Measurements from ENCODE around the gene FBXO42.
A peak's percentile ranks its signal among the peaks of the same experiment; 100 is the strongest.

FBXO42 gene

DNA sequence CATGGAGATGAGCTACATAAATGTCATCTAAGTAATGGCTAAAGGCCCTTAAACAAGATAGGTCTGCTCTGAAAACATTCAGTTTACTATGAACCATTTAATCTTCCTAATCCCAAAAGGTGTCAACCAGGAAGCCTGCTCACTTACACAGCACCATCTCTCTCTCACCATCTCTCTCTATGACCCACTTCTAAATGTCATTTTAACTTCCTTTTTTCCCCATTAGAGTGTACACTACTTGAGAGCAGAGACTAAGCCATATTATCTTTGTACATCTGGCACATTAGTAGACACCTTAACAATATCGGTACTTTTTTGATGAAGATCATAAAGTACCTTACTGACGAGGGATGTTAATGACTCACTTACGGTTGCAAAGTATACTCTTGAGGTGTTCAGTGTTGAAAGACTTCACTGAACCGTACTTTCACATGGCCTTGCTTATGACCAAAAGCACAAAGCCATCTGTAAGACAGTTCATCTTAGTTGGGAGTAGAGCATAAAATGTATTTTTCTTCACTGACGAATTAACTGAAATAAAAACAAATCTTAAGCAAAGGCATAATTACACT is 25.4 kb downstream of the FBXO42 start:
- no peak overlapping the region for H3K4me3 ChIP-seq (ENCODE audit: low read depth in 1 of 5, low read length in 5 of 5)
- peaks cover 0 to 8% (median 5%) of the 10 kb centered on the region in 5 donors for H3K4me1 ChIP-seq (ENCODE audit: control insufficient read depth in 5 of 5, insufficient read depth in 5 of 5, low read length in 5 of 5)
- no peak overlapping the region for H3K27ac ChIP-seq (ENCODE audit: low read depth, low read length)
- H3K9me3 ChIP-seq (ENCODE audit: control insufficient read depth in 5 of 5, low read length in 5 of 5), result no peaks in the 10 kb centered on the region
- H3K27me3 ChIP-seq (ENCODE audit: control insufficient read depth in 5 of 5, insufficient read depth in 4 of 5, low read length in 5 of 5), result no peaks in the 10 kb centered on the region
- H3K9ac ChIP-seq (ENCODE audit: low read length in 5 of 5), result no peak overlapping the region
- H3K36me3 ChIP-seq (ENCODE audit: control insufficient read depth in 5 of 5, insufficient read depth in 5 of 5, low read length in 5 of 5), result peaks cover 0 to 2% (median 0%) of the 10 kb centered on the region in 5 donors

DNA sequence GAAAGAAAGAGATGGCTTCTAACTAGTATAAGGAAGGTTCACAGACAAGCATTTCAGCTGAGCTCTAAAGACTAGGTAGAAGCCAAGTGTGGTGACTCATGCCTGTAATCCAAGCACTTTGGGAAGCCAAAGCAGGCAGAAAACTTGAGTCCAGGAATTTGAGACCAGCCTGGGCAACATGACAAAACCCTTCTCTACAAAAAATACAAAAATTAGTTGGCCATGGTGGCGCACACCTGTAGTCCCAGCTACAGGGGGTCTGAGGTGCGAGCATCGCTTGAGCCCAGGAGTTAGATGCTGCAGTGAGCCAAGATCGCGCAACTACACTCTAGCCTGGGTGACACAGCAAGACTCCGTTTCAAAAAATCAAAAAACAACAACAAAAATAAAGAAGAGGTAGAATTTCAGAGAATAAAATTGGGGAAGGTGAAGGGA is 27.8 kb downstream of the FBXO42 start:
- H3K27ac ChIP-seq (ENCODE audit: low read depth, low read length), result no peak overlapping the region
- peaks cover 0 to 20% (median 14%) of the 10 kb centered on the region in 5 donors for H3K4me1 ChIP-seq (ENCODE audit: control insufficient read depth in 5 of 5, insufficient read depth in 5 of 5, low read length in 5 of 5)

DNA sequence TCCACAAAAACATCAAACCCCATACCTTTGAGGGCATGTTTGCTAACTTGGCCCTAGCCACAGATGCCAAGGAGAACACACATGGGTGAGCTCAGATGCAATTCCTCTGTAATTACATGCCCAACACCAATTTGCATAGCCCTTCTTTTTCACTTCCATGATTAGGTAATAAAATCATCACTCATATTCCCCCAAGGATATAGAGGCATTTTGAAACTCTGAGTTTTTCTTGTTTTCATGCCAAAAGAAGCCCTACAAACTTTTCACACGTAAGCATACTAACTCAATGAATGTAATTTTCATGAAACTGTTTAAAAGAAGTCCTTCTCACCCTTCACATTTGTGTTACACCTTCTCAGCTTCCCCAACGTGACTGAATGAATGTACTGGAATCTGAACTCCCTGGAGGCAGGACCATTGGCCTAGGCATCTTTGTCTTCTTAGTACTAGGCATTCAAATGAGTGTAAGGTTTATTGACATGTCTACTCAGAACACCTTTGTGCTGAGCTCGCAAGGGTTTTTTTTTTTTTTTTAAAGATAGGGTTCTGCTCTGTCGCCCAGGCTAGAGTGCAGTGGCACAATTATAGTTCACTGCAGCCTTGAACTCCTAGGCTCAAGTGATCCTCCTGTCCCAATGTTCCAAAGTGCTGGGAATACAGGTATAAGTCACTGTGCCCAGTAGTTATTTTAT is 31.0 kb downstream of the FBXO42 start:
- H3K27me3 ChIP-seq (ENCODE audit: control insufficient read depth in 5 of 5, insufficient read depth in 4 of 5, low read length in 5 of 5), result no peaks in the 10 kb centered on the region
- H3K27ac ChIP-seq (ENCODE audit: low read depth, low read length), result peak overlapping the region; percentile 18
- H3K9me3 ChIP-seq (ENCODE audit: control insufficient read depth in 5 of 5, low read length in 5 of 5), result no peaks in the 10 kb centered on the region
- H3K4me3 ChIP-seq (ENCODE audit: low read depth in 1 of 5, low read length in 5 of 5), result no peak overlapping the region
- no peaks in the 10 kb centered on the region for H3K36me3 ChIP-seq (ENCODE audit: control insufficient read depth in 5 of 5, insufficient read depth in 5 of 5, low read length in 5 of 5)
- H3K4me1 ChIP-seq (ENCODE audit: control insufficient read depth in 5 of 5, insufficient read depth in 5 of 5, low read length in 5 of 5), result peaks cover 0 to 43% (median 34%) of the 10 kb centered on the region in 5 donors
- peak overlapping the region in 1 of 5 donors; percentile 35 for H3K9ac ChIP-seq (ENCODE audit: low read length in 5 of 5)

More for the DNA sequence above, 27.8 kb downstream of the FBXO42 start:
- no peak overlapping the region for H3K4me3 ChIP-seq (ENCODE audit: low read depth in 1 of 5, low read length in 5 of 5)
- no peak overlapping the region for H3K9ac ChIP-seq (ENCODE audit: low read length in 5 of 5)
- H3K9me3 ChIP-seq (ENCODE audit: control insufficient read depth in 5 of 5, low read length in 5 of 5), result no peaks in the 10 kb centered on the region
- H3K27me3 ChIP-seq (ENCODE audit: control insufficient read depth in 5 of 5, insufficient read depth in 4 of 5, low read length in 5 of 5), result no peaks in the 10 kb centered on the region
- peaks cover 0 to 2% (median 0%) of the 10 kb centered on the region in 5 donors for H3K36me3 ChIP-seq (ENCODE audit: control insufficient read depth in 5 of 5, insufficient read depth in 5 of 5, low read length in 5 of 5)

DNA sequence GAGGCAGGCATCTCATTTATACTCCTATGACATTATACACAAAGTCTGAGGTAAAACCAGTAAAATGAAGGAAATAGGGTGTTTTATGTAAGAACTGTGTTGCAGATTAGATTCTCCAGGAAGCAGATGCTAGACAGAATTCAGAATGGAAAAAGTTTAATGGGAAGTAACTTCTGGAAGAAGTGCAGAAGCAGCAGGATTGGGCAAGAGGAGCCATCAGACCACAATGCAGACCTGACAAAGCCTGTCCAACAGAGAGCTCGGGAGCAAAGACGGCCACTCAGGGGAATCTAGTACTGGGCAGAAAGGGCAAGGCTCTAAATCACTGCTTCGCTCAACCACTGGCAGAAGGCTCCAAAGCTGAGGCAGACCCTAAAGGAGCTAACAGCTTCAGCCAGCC is 33.7 kb downstream of the FBXO42 start:
- no peaks in the 10 kb centered on the region for H3K9me3 ChIP-seq (ENCODE audit: control insufficient read depth in 5 of 5, low read length in 5 of 5)
- H3K4me1 ChIP-seq (ENCODE audit: control insufficient read depth in 5 of 5, insufficient read depth in 5 of 5, low read length in 5 of 5), result peaks cover 0 to 36% (median 28%) of the 10 kb centered on the region in 5 donors
- no peak overlapping the region for H3K4me3 ChIP-seq (ENCODE audit: low read depth in 1 of 5, low read length in 5 of 5)
- H3K27me3 ChIP-seq (ENCODE audit: control insufficient read depth in 5 of 5, insufficient read depth in 4 of 5, low read length in 5 of 5), result no peaks in the 10 kb centered on the region
- no peak overlapping the region for H3K9ac ChIP-seq (ENCODE audit: low read length in 5 of 5)
- H3K36me3 ChIP-seq (ENCODE audit: control insufficient read depth in 5 of 5, insufficient read depth in 5 of 5, low read length in 5 of 5), result peaks cover 5 to 16% (median 15%) of the 10 kb centered on the region in 5 donors
- H3K27ac ChIP-seq (ENCODE audit: low read depth, low read length), result peak overlapping the region; percentile 46

DNA sequence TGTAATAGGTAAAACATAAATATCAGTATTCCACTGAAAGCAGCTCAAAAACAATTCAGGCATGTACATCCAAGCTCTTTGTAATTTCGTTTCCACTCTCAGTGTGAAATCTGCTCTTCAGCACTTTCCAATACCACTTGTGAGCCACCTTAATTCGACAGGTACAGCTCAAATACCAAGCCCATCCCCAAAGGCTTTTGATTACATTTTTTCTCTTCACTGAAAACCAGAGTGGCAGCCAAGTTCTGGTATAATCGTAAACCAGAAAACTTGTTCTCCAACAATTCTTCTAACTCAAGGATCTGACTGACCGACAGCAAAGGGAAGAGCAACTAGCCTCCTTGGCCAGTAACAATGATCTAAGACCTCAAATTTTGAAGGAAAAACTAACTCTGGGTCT is 36.8 kb downstream of the FBXO42 start:
- Histone ChIP-seq H3K27me3 (ENCODE audit: control insufficient read depth in 5 of 5, insufficient read depth in 4 of 5, low read length in 5 of 5) (no peaks in the 10 kb centered on the region), H3K4me1 (ENCODE audit: control insufficient read depth in 5 of 5, insufficient read depth in 5 of 5, low read length in 5 of 5) (peaks cover 0 to 23% (median 20%) of the 10 kb centered on the region in 5 donors), H3K36me3 (ENCODE audit: control insufficient read depth in 5 of 5, insufficient read depth in 5 of 5, low read length in 5 of 5) (peaks cover 17 to 36% (median 31%) of the 10 kb centered on the region in 5 donors), H3K9me3 (ENCODE audit: control insufficient read depth in 5 of 5, low read length in 5 of 5) (no peaks in the 10 kb centered on the region), H3K9ac (ENCODE audit: low read length in 5 of 5) (no peak overlapping the region), H3K4me3 (ENCODE audit: low read depth in 1 of 5, low read length in 5 of 5) (no peak overlapping the region), H3K27ac (ENCODE audit: low read depth, low read length) (no peak overlapping the region)

DNA sequence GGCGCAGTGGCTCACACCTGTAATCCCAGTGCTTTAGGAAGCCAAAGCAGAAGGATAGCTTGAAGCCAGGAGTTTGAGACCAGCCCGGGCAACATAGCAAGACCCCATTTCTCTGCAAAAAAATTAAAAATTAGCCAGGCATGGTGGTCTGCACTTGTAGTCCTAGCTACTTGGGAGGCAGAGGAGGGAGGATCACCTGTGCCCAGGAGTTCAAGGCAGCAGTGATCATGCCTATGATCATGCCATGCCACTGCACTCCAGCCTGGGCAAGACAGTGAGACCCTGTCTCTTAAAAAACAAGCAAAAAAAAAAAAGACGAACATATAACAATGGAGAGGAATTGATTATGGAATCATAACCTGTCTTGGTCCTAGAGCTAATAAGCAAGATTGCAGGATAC is 45.1 kb downstream of the FBXO42 start:
- no peaks in the 10 kb centered on the region for H3K9me3 ChIP-seq (ENCODE audit: control insufficient read depth in 5 of 5, low read length in 5 of 5)
- H3K4me3 ChIP-seq (ENCODE audit: low read depth in 1 of 5, low read length in 5 of 5), result no peak overlapping the region
- peaks cover 10 to 70% (median 42%) of the 10 kb centered on the region in 5 donors for H3K36me3 ChIP-seq (ENCODE audit: control insufficient read depth in 5 of 5, insufficient read depth in 5 of 5, low read length in 5 of 5)
- H3K9ac ChIP-seq (ENCODE audit: low read length in 5 of 5), result no peak overlapping the region
- no peaks in the 10 kb centered on the region for H3K27me3 ChIP-seq (ENCODE audit: control insufficient read depth in 5 of 5, insufficient read depth in 4 of 5, low read length in 5 of 5)
- no peaks in the 10 kb centered on the region for H3K4me1 ChIP-seq (ENCODE audit: control insufficient read depth in 5 of 5, insufficient read depth in 5 of 5, low read length in 5 of 5)
- H3K27ac ChIP-seq (ENCODE audit: low read depth, low read length), result no peak overlapping the region

DNA sequence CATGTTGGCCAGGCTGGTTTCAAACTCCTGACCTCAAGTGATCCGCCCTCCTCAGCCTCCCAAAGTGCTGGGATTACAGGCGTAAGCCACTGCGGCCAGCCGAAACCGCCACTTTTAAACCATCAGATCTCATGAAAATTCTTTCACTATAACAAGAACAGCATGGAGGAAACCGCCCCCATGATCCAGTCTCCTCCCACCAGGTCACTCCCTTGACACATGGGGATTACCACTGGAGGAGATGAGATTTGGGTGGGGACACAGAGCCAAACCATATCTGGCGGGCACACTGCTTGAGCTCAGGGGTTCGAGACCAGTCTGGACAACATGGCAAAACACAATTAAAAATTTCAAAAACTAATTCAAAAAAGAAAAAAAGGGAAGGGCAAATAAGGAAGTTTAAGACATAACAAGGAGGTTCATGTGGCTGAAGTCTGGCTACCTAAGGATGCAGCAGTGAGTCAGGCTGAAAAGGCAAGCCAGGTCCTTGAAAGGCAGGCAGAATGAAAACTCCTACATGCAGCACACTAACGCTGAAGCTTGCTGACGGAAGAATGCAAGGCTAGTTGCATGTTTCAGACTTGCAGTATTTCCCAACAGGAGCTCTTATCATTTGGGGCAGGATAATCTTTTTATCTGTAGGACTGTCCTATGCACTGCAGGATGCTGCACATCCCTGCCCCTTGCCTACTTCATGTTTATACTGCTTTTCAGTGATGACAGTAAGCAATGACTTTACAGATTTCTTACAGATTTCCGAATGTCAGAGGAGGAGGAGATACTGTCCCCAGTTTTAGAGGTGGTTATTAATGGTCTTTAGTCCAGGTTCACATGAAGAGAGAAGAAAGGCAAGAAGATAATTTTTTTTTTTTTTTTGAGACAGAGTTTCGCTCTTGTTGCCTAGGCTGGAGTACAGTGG is 49.3 kb downstream of the FBXO42 start:
- Histone ChIP-seq H3K4me3 (ENCODE audit: low read depth in 1 of 5, low read length in 5 of 5) (no peak overlapping the region), H3K36me3 (ENCODE audit: control insufficient read depth in 5 of 5, insufficient read depth in 5 of 5, low read length in 5 of 5) (peaks cover 11 to 58% (median 35%) of the 10 kb centered on the region in 5 donors), H3K27ac (ENCODE audit: low read depth, low read length) (no peak overlapping the region), H3K9ac (ENCODE audit: low read length in 5 of 5) (no peak overlapping the region), H3K9me3 (ENCODE audit: control insufficient read depth in 5 of 5, low read length in 5 of 5) (no peaks in the 10 kb centered on the region), H3K27me3 (ENCODE audit: control insufficient read depth in 5 of 5, insufficient read depth in 4 of 5, low read length in 5 of 5) (no peaks in the 10 kb centered on the region), H3K4me1 (ENCODE audit: control insufficient read depth in 5 of 5, insufficient read depth in 5 of 5, low read length in 5 of 5) (peaks cover 0 to 2% (median 0%) of the 10 kb centered on the region in 5 donors)

DNA sequence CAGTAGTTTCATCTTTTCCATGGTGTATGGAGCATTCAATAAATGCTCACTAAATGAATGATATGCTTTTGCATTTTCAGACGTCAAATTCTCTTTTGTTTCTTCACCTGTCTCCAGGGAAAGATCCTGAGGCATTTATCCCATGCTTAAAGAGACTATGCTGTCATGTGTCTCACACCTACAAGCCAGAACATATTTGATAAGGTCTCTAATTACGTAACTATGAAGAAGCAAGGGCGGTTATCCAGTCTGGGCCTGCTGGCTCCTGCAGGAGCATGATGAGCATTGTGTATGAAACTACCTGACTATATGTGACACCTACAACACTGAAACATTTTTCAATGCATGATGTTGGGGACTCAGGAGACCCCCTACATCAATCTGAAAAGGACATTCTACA is 51.8 kb downstream of the FBXO42 start:
- Histone ChIP-seq H3K9me3 (ENCODE audit: control insufficient read depth in 5 of 5, low read length in 5 of 5) (no peaks in the 10 kb centered on the region), H3K36me3 (ENCODE audit: control insufficient read depth in 5 of 5, insufficient read depth in 5 of 5, low read length in 5 of 5) (peaks cover 5 to 47% (median 26%) of the 10 kb centered on the region in 5 donors), H3K4me3 (ENCODE audit: low read depth in 1 of 5, low read length in 5 of 5) (no peak overlapping the region), H3K9ac (ENCODE audit: low read length in 5 of 5) (no peak overlapping the region), H3K27ac (ENCODE audit: low read depth, low read length) (no peak overlapping the region), H3K27me3 (ENCODE audit: control insufficient read depth in 5 of 5, insufficient read depth in 4 of 5, low read length in 5 of 5) (no peaks in the 10 kb centered on the region), H3K4me1 (ENCODE audit: control insufficient read depth in 5 of 5, insufficient read depth in 5 of 5, low read length in 5 of 5) (peaks cover 0 to 2% (median 0%) of the 10 kb centered on the region in 5 donors)

DNA sequence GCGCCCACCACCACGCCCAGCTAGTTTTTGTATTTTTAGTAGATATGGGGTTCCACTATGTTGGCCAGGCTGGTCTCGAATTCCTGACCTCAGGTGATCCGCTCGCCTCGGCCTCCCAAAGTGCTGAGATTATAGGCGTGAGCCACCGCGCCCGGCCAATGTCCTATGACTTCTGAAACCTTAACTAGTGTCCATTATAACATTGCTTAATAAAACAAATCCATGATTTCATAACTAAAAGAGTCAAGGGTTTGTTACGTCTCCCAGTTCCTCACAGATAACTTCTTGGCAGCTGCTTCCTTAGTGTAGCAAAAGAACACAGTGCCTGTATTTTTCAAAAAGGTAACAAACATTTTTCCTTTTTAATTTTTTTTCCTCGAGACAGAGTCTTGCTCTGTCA is 53.6 kb downstream of the FBXO42 start:
- Histone ChIP-seq H3K4me1 (ENCODE audit: control insufficient read depth in 5 of 5, insufficient read depth in 5 of 5, low read length in 5 of 5) (peaks cover 0 to 10% (median 6%) of the 10 kb centered on the region in 5 donors), H3K9ac (ENCODE audit: low read length in 5 of 5) (no peak overlapping the region), H3K27ac (ENCODE audit: low read depth, low read length) (no peak overlapping the region), H3K27me3 (ENCODE audit: control insufficient read depth in 5 of 5, insufficient read depth in 4 of 5, low read length in 5 of 5) (no peaks in the 10 kb centered on the region), H3K4me3 (ENCODE audit: low read depth in 1 of 5, low read length in 5 of 5) (no peak overlapping the region), H3K9me3 (ENCODE audit: control insufficient read depth in 5 of 5, low read length in 5 of 5) (no peaks in the 10 kb centered on the region), H3K36me3 (ENCODE audit: control insufficient read depth in 5 of 5, insufficient read depth in 5 of 5, low read length in 5 of 5) (peaks cover 14 to 38% (median 23%) of the 10 kb centered on the region in 5 donors)

All from subcutaneous abdominal adipose tissue (tissue), 5 donors.